Uterus (tissue), 2 donors: Measurements from ENCODE around the gene TSACC.
"Not testable (repeated sequence)": the region's sequence is repeated elsewhere in the genome, so short reads cannot be mapped to it uniquely, and the experiment has no call there.

Source experiments
- POLR2A ChIP-seq, 2 donors: fragments of 450-650 bp; IDR thresholded peaks; one replicate each; pipeline ENCODE4 v1.6.1; 2016; ENCODE audit warnings: antibody characterized with exemption in 2 of 2, mild to moderate bottlenecking in 1 of 2, moderate library complexity in 1 of 2
- TF ChIP-seq, protein P1 (sequence below), 4 experiments: fragments of 200-600 bp in 2 of 4; fragments of 450-650 bp in 2 of 4; sonication (generic) in 2 of 4; IDR thresholded peaks; one replicate each; pipeline ENCODE4 v1.5.1; 2016 to 2019; ENCODE audit warnings: antibody characterized with exemption in 4 of 4, mild to moderate bottlenecking in 2 of 4, moderate library complexity in 1 of 4

DNA sequence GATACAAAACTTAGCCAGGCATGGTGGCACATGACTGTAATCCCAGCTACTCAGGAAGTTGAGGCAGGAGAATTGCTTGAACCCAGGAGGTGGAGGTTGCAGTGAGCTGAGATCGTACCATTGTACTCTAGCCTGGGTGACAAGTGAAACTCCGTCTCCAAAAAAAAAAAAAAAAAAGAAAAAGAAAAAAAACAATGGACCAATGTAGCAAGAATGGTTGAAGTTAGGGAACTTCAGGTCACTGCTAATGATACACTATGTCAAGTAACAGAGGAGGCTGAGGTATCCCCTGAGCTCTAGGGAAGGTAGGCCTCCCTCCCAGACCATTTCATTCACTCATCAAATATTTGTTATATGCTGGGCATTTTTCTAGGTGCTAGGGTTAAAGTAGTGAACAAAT, 7.7 kb downstream of the TSACC start:
- TF ChIP-seq, protein P1, sequence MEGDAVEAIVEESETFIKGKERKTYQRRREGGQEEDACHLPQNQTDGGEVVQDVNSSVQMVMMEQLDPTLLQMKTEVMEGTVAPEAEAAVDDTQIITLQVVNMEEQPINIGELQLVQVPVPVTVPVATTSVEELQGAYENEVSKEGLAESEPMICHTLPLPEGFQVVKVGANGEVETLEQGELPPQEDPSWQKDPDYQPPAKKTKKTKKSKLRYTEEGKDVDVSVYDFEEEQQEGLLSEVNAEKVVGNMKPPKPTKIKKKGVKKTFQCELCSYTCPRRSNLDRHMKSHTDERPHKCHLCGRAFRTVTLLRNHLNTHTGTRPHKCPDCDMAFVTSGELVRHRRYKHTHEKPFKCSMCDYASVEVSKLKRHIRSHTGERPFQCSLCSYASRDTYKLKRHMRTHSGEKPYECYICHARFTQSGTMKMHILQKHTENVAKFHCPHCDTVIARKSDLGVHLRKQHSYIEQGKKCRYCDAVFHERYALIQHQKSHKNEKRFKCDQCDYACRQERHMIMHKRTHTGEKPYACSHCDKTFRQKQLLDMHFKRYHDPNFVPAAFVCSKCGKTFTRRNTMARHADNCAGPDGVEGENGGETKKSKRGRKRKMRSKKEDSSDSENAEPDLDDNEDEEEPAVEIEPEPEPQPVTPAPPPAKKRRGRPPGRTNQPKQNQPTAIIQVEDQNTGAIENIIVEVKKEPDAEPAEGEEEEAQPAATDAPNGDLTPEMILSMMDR (IDR thresholded peaks at IDR 0.05): not testable (repeated sequence)
- not testable (repeated sequence) for TF ChIP-seq POLR2A (IDR thresholded peaks at IDR 0.05)
